A673 (cell line): ENCODE measurements around the gene KLHL33. TPM values are rescaled to one million over a fixed set of nuclear protein-coding genes. Genes with fewer than 3 reads are reported as not detected.
"Not testable (repeated sequence)": the region's sequence is repeated elsewhere in the genome, so short reads cannot be mapped to it uniquely, and the experiment has no call there.

Experiments
- BruUV-seq: library from RNA; stranded (reverse); fragments of 400-500 nt; replicated peaks from 2 replicates; lab custom pipeline; 2021; lab: Mats Ljungman, UMichigan
- CTCF ChIA-PET: fragments of 300-600 bp; sonication (Branson Sonifier 250); formaldehyde crosslinking; loops from one replicate; lab custom pipeline; 2022; ENCODE audit warnings: antibody characterized with exemption; lab: Charles Lee
- POLR2A ChIA-PET: fragments of 300-600 bp; sonication (Branson Sonifier 250); formaldehyde crosslinking; loops from one replicate; lab custom pipeline; 2022; ENCODE audit warnings: antibody characterized with exemption; ENCODE audit not compliant: low non-redundant PET; lab: Charles Lee
- DNase-seq: peaks from one replicate; pipeline ENCODE4 v3.0.0-alpha.2; 2015; ENCODE audit warnings: low spot score
- H3K27ac ChIP-seq: fragments of 200-600 bp; sonication (generic); 2 replicates; pipeline ENCODE4 v1.5.1; 2016; ENCODE audit warnings: mixed run types, low read depth, mild to moderate bottlenecking, mixed read lengths, antibody characterized with exemption, low read length; ENCODE audit not compliant: poor library complexity, severe bottlenecking
- H3K27me3 ChIP-seq: fragments of 200-600 bp; sonication (generic); replicated peaks from 2 replicates; pipeline ENCODE4 v1.6.1; 2017; ENCODE audit warnings: mixed run types, low read depth, mild to moderate bottlenecking, mixed read lengths, antibody characterized with exemption, low read length; ENCODE audit not compliant: insufficient read depth, poor library complexity
- H3K36me3 ChIP-seq: fragments of 200-600 bp; sonication (generic); 2 replicates; pipeline ENCODE4 v1.6.1; 2016; ENCODE audit warnings: mixed run types, mild to moderate bottlenecking, mixed read lengths, antibody characterized with exemption, low read length; ENCODE audit not compliant: insufficient read depth, poor library complexity, severe bottlenecking
- H3K4me1 ChIP-seq: fragments of 200-600 bp; sonication (generic); 2 replicates; pipeline ENCODE4 v1.6.1; 2017; ENCODE audit warnings: mixed run types, mild to moderate bottlenecking, mixed read lengths, antibody characterized with exemption, low read length; ENCODE audit not compliant: insufficient read depth, poor library complexity, severe bottlenecking
- H3K4me3 ChIP-seq: fragments of 200-600 bp; sonication (generic); 2 replicates; pipeline ENCODE4 v1.5.1; 2016; ENCODE audit warnings: low read depth, mixed run types, mild to moderate bottlenecking, mixed read lengths, low read length; ENCODE audit not compliant: poor library complexity, severe bottlenecking
- H3K9me3 ChIP-seq: fragments of 200-600 bp; sonication (generic); 2 replicates; pipeline ENCODE4 v1.6.1; 2016; ENCODE audit warnings: mixed run types, low read depth, mild to moderate bottlenecking, mixed read lengths, antibody characterized with exemption, low read length; ENCODE audit not compliant: poor library complexity, severe bottlenecking
- EZH2 ChIP-seq: fragments of 200-600 bp; sonication (generic); IDR thresholded peaks from 2 replicates; pipeline ENCODE4 v1.6.1; 2017; ENCODE audit warnings: borderline replicate concordance, low read depth, mild to moderate bottlenecking, mixed read lengths, antibody characterized with exemption, low read length; ENCODE audit not compliant: poor library complexity, severe bottlenecking
- intact Hi-C: fragments of 100-400 bp; cut with micrococcal nuclease; formaldehyde crosslinking; loops from one replicate; pipeline ENCODE4 v1.10.0; 2022; ENCODE audit not compliant: unreplicated experiment
- total RNA-seq: library from RNA; stranded (reverse); gene quantifications from 2 replicates; pipeline ENCODE4 v1.2.3, GENCODE V29; 2021
- TF ChIP-seq, protein P1 (sequence below): fragments of 300-800, 200-600 bp; sonication (generic); conservative IDR thresholded peaks from 2 replicates; pipeline ENCODE4 v1.5.1; 2017; ENCODE audit warnings: low read depth, mild to moderate bottlenecking, antibody characterized with exemption, low read length, moderate library complexity, mixed read lengths

The KLHL33 gene
- total RNA-seq, 1 experiment from 2014 or later: 0.04 TPM

DNA sequence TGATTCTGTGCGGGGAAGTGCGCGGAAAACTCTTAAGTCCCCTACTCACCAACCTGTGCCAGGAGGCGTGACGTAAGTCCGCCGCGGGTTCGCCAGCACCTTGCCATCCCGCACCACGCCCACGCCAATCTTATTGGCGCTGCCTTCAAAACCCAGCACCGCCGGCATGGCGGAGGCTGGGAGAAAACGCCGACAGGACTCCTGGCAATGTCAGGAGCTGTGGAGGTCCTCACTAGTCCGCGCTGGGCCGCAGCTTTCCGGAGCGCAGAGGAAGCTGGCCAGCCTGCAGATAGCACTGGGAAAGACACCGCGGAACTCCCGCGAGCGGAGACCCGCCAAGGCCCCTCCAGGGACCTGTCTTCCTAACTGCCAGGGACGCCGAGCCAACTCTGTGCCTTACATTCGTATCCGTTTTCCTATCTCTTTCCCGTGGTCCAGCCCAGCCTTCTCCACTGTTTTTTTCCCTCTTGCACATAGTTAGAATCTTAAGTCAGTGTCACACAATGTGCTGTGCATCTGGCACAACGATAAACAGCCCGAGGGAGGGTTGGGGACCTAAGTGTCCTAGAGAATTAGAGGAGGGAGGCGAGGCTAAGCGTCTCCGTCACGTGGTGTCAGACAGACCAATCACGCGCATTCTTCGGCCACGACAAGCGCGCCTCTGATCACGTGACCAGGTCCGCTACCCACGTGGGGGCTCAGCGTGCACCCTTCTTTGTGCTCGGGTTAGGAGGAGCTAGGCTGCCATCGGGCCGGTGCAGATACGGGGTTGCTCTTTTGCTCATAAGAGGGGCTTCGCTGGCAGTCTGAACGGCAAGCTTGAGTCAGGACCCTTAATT is 18.8 kb upstream of the KLHL33 start, which contains the start of the genes APEX1 and OSGEP:
TSS of gene APEX1 (plus strand) at position 711 of the 839 bp plus-strand sequence. CDS start 420 bp downstream, outside the sequence.
TSS of gene OSGEP (minus strand) at position 297 of the 839 bp plus-strand sequence. CDS start at position 168, 129 bp downstream.
- POLR2A ChIA-PET: interaction anchor here (0.5 to 1.4 kb wide), 2 partner anchors 50 to 229 kb away, joined by 3 read pairs; no protein-coding TSS in a partner anchor
- intact Hi-C loops: loop anchor here (1.0 to 5.0 kb wide), 2 partner anchors 111 to 158 kb away; partner anchors contain the start of gene PARP2
- H3K36me3 ChIP-seq: peaks cover 65% of the 10 kb centered on the region

DNA sequence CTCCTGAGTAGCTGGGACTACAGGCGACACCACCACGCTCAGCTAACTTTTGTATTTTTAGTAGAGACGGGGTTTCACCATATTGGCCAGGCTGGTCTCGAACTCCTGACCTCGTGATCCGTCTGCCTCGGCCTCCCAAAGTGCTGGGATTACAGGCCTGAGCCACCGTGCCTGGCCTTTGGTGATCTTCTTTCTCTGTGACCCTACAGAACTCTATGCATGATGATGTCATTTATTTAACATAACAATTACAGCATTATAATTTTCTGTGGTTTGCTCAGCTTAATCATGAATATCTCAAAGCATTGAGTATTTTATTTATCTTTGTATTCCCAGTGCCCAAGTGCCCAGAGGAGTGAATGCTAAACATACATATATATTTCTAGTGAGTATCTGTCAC is 16.9 kb upstream of the KLHL33 start:
- H3K27me3 ChIP-seq, H3K9me3 ChIP-seq, H3K4me1 ChIP-seq, DNase-seq, POLR2A ChIA-PET, intact Hi-C loops, H3K4me3 ChIP-seq, H3K27ac ChIP-seq, CTCF ChIA-PET: not testable (repeated sequence)
- H3K36me3 ChIP-seq: peaks cover 66% of the 10 kb centered on the region
- TSS peak; percentile 12 for BruUV-seq

More for the DNA sequence above, 18.8 kb upstream of the KLHL33 start, which contains the start of the genes APEX1 and OSGEP:
- no TSS peak for BruUV-seq
- CTCF ChIA-PET: interaction anchor here (0.7 kb wide), 1 partner anchor 39 kb away, joined by 3 read pairs; no protein-coding TSS in a partner anchor
- H3K27ac ChIP-seq: peak within 1 kb of the TSS; percentile 96
- no peaks in the 10 kb centered on the region for H3K9me3 ChIP-seq
- H3K27me3 ChIP-seq: no peaks in the 10 kb centered on the region
- TF ChIP-seq EZH2: no peak
- TF ChIP-seq, protein P1, sequence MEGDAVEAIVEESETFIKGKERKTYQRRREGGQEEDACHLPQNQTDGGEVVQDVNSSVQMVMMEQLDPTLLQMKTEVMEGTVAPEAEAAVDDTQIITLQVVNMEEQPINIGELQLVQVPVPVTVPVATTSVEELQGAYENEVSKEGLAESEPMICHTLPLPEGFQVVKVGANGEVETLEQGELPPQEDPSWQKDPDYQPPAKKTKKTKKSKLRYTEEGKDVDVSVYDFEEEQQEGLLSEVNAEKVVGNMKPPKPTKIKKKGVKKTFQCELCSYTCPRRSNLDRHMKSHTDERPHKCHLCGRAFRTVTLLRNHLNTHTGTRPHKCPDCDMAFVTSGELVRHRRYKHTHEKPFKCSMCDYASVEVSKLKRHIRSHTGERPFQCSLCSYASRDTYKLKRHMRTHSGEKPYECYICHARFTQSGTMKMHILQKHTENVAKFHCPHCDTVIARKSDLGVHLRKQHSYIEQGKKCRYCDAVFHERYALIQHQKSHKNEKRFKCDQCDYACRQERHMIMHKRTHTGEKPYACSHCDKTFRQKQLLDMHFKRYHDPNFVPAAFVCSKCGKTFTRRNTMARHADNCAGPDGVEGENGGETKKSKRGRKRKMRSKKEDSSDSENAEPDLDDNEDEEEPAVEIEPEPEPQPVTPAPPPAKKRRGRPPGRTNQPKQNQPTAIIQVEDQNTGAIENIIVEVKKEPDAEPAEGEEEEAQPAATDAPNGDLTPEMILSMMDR: no peak
- peak; percentile 99 for DNase-seq
- peaks cover 9% of the 10 kb centered on the region for H3K4me1 ChIP-seq
- peak within 1 kb of the TSS; percentile 82 for H3K4me3 ChIP-seq

DNA sequence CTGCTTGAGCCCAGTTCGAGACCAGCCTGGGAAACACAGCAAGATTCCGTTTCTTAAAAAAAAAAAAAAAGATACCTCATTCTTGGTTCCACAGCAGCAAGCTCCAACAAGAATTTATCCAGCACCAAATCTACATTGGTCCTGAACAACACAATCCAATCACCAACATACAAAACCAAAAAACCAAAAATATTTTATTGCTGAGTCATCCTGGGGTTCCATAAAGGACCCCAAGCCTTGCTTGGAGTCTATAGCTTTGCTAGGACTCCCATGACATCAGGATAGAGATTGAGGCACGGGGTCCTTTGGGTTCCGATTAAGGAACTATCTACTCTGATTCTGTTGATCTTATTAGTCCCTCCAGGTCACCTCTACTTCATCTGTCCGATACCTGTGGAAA is 10.9 kb upstream of the KLHL33 start:
- POLR2A ChIA-PET: no interaction called here
- H3K4me3 ChIP-seq: no peak overlapping the region
- CTCF ChIA-PET: no interaction called here
- H3K36me3 ChIP-seq: peaks cover 66% of the 10 kb centered on the region
- H3K27ac ChIP-seq: no peak overlapping the region
- intact Hi-C loops: no loop called here
- no TSS peak for BruUV-seq
- no peak for TF ChIP-seq EZH2
- H3K4me1 ChIP-seq: no peaks in the 10 kb centered on the region
- no peak for DNase-seq
- H3K27me3 ChIP-seq: no peaks in the 10 kb centered on the region
- H3K9me3 ChIP-seq: no peaks in the 10 kb centered on the region

DNA sequence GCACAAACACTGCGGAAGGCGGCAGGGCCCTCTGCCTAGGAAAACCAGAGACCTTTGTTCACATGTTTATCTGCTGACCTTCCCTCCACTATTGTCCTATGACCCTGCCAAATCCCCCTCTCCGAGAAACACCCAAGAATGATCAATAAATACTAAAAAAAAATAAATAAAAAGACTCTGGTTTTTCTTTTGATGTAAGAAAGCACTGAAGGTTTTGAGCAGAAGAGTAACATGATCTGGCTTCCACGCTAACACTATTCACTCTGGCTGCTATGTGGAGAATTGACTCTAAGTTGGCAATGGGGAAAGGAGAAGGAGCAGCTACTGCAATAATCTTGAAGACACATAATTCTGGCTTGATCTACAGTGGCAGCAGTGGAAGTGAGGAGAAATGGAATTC is 7.7 kb upstream of the KLHL33 start:
- H3K27ac ChIP-seq, H3K4me3 ChIP-seq, CTCF ChIA-PET, POLR2A ChIA-PET, H3K9me3 ChIP-seq, intact Hi-C loops, BruUV-seq, H3K4me1 ChIP-seq, DNase-seq, H3K27me3 ChIP-seq: not testable (repeated sequence)
- peaks cover 34% of the 10 kb centered on the region for H3K36me3 ChIP-seq
